ENCODE data around the gene SKAP2. TPM values are rescaled to one million over a fixed set of nuclear protein-coding genes. Genes with fewer than 3 reads are reported as not detected.
A peak's percentile ranks its signal among the peaks of the same experiment; 100 is the strongest.

SKAP2 gene
- total RNA-seq, 1 experiment from 2014 or later, result 9.6 TPM

DNA sequence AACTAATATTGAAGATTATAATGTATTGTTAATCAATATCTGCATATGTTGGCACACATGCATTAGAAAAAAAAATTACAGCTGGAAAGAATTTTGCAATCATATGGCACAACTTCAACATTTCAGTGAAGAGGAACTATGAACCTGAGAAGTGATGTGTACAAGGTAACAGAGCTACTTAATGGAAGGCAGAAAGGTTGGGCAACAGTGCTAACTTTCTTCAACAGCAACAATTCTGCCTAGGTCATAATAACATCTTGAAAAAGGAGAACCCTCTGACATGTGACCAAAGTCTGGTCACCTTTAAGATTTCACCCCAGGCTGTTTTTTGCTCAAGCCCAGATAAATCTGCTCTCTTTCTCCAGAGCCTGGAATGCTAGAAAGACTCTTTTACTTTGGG, 47.9 kb upstream of the SKAP2 start:
- no peak overlapping the region for H3K4me2 ChIP-seq (ENCODE audit: low read length)
- H3K27me3 ChIP-seq (ENCODE audit: low read length), result no peaks in the 10 kb centered on the region
- no peak for DNase-seq
- H3K9me3 ChIP-seq (ENCODE audit: low read length), result no peaks in the 10 kb centered on the region
- ChIA-PET POLR2A (ENCODE audit: unreplicated experiment) (no interaction called here), CTCF (no interaction called here)
- no peak for ATAC-seq
- no peak overlapping the region for H3K27ac ChIP-seq (ENCODE audit: low read length)
- H3K4me1 ChIP-seq (ENCODE audit: insufficient read depth, low read length), result peaks cover 15% of the 10 kb centered on the region
- H2AFZ ChIP-seq (ENCODE audit: low read length), result no peak overlapping the region
- no TSS peak for BruUV-seq (replicated peaks)
- H3K36me3 ChIP-seq (ENCODE audit: low read depth, low read length), result no peaks in the 10 kb centered on the region
- no peak overlapping the region for H3K4me3 ChIP-seq (ENCODE audit: low read length)
- H3K9ac ChIP-seq (ENCODE audit: low read length), result no peak overlapping the region
- TF ChIP-seq EZH2 (IDR thresholded peaks at IDR 0.05; ENCODE audit: low read length, unreplicated experiment), result no peak
- no peak for TF ChIP-seq EZH2phosphoT487 (IDR thresholded peaks at IDR 0.05; ENCODE audit: borderline replicate concordance, low read length)
- TF ChIP-seq CTCF (conservative IDR thresholded peaks at IDR 0.05; ENCODE audit: low read depth, low read length), result no peak
- H4K20me1 ChIP-seq (ENCODE audit: low read length), result no peaks in the 10 kb centered on the region
- no peaks in the 10 kb centered on the region for H3K79me2 ChIP-seq (ENCODE audit: low read length)
- H3K9me2 ChIP-seq (replicated peaks; ENCODE audit: low read length), result no peaks in the 10 kb centered on the region
- no peaks in the 10 kb centered on the region for H3F3A ChIP-seq (ENCODE audit: low read length, unreplicated experiment)
- intact Hi-C loops (cut with micrococcal nuclease), result no loop called here

- intact Hi-C loops (cut with micrococcal nuclease), result no loop called here
- Histone ChIP-seq H3F3A (ENCODE audit: low read length, unreplicated experiment) (no peaks in the 10 kb centered on the region), H3K4me2 (ENCODE audit: low read length) (peak overlapping the region; percentile 23; the same call in 1 of the 2 replicates), H3K79me2 (ENCODE audit: low read length) (no peaks in the 10 kb centered on the region), H3K4me3 (ENCODE audit: low read length) (no peak overlapping the region), H3K27me3 (ENCODE audit: low read length) (no peaks in the 10 kb centered on the region), H3K27ac (ENCODE audit: low read length) (peak overlapping the region; percentile 1; the same call in 1 of the 2 replicates), H3K4me1 (ENCODE audit: insufficient read depth, low read length) (peaks cover 15% of the 10 kb centered on the region), H2AFZ (ENCODE audit: low read length) (no peak overlapping the region), H3K9me2 (replicated peaks; ENCODE audit: low read length) (no peaks in the 10 kb centered on the region), H4K20me1 (ENCODE audit: low read length) (no peaks in the 10 kb centered on the region), H3K36me3 (ENCODE audit: low read depth, low read length) (no peaks in the 10 kb centered on the region), H3K9me3 (ENCODE audit: low read length) (no peaks in the 10 kb centered on the region), H3K9ac (ENCODE audit: low read length) (no peak overlapping the region)
- ChIA-PET CTCF (no interaction called here), POLR2A (ENCODE audit: unreplicated experiment) (interaction anchor here (0.6 kb wide), 1 partner anchor 171 kb away, joined by 3 read pairs; no protein-coding TSS in a partner anchor)
- TF ChIP-seq EZH2 (IDR thresholded peaks at IDR 0.05; ENCODE audit: low read length, unreplicated experiment) (no peak), EZH2phosphoT487 (IDR thresholded peaks at IDR 0.05; ENCODE audit: borderline replicate concordance, low read length) (no peak), CTCF (conservative IDR thresholded peaks at IDR 0.05; ENCODE audit: low read depth, low read length) (no peak)
- no TSS peak for BruUV-seq (replicated peaks)
- DNase-seq, result peak; percentile 78
- peak; percentile 81 for ATAC-seq
These were observed 45.8 kb upstream of the SKAP2 start for GRCh38 chr7:26910221-26910620.

DNA sequence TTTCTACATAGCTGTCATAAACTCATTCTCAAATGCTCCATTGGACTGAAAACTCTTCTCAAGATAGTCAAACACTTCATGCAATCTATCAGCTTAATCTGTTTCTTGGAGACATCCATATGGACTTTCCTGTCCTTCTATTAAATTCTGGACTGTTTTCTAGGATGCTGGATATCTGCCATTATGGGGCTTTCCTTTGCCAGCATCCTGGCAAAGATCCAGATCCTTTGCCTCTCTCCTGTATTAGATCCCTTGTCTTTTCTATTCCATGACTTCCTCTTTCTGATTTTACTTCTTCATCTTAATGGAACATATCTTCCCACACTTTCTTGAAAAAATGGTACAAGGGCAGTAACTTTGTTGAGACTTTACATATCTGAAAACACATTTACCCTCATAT, 35.9 kb upstream of the SKAP2 start:
- no peak overlapping the region for H3K4me2 ChIP-seq (ENCODE audit: low read length)
- H3K4me1 ChIP-seq (ENCODE audit: insufficient read depth, low read length), result no peaks in the 10 kb centered on the region
- CTCF ChIA-PET, result no interaction called here
- no peak overlapping the region for H3K4me3 ChIP-seq (ENCODE audit: low read length)
- no peaks in the 10 kb centered on the region for H4K20me1 ChIP-seq (ENCODE audit: low read length)
- H3F3A ChIP-seq (ENCODE audit: low read length, unreplicated experiment), result no peaks in the 10 kb centered on the region
- ATAC-seq (no peak), DNase-seq (no peak)
- H3K36me3 ChIP-seq (ENCODE audit: low read depth, low read length), result no peaks in the 10 kb centered on the region
- no peaks in the 10 kb centered on the region for H3K27me3 ChIP-seq (ENCODE audit: low read length)
- TF ChIP-seq EZH2 (IDR thresholded peaks at IDR 0.05; ENCODE audit: low read length, unreplicated experiment) (no peak), CTCF (conservative IDR thresholded peaks at IDR 0.05; ENCODE audit: low read depth, low read length) (no peak), EZH2phosphoT487 (IDR thresholded peaks at IDR 0.05; ENCODE audit: borderline replicate concordance, low read length) (no peak)
- POLR2A ChIA-PET (ENCODE audit: unreplicated experiment), result no interaction called here
- intact Hi-C loops (cut with micrococcal nuclease), result no loop called here
- no peaks in the 10 kb centered on the region for H3K9me3 ChIP-seq (ENCODE audit: low read length)
- H3K27ac ChIP-seq (ENCODE audit: low read length), result no peak overlapping the region
- H3K79me2 ChIP-seq (ENCODE audit: low read length), result no peaks in the 10 kb centered on the region
- no peak overlapping the region for H3K9ac ChIP-seq (ENCODE audit: low read length)
- no peak overlapping the region for H2AFZ ChIP-seq (ENCODE audit: low read length)
- no TSS peak for BruUV-seq (replicated peaks)
- no peaks in the 10 kb centered on the region for H3K9me2 ChIP-seq (replicated peaks; ENCODE audit: low read length)
